IPS-18c (cell line): ENCODE measurements around the gene PNPLA8.
"Not testable (repeated sequence)": the region's sequence is repeated elsewhere in the genome, so short reads cannot be mapped to it uniquely, and the experiment has no call there.

ENCODE experiments used
- H3K4me3 ChIP-seq: 2 replicates; pipeline ENCODE4 v1.7.0; 2013; ENCODE audit warnings: low read depth, mild to moderate bottlenecking, low read length, moderate library complexity; ENCODE audit not compliant: insufficient read depth
- H3K9me3 ChIP-seq: one replicate; pipeline ENCODE4 v1.6.1; 2013; ENCODE audit warnings: mild to moderate bottlenecking, low read length, moderate library complexity; ENCODE audit not compliant: control insufficient read depth, insufficient read depth

PNPLA8 gene, protein sequence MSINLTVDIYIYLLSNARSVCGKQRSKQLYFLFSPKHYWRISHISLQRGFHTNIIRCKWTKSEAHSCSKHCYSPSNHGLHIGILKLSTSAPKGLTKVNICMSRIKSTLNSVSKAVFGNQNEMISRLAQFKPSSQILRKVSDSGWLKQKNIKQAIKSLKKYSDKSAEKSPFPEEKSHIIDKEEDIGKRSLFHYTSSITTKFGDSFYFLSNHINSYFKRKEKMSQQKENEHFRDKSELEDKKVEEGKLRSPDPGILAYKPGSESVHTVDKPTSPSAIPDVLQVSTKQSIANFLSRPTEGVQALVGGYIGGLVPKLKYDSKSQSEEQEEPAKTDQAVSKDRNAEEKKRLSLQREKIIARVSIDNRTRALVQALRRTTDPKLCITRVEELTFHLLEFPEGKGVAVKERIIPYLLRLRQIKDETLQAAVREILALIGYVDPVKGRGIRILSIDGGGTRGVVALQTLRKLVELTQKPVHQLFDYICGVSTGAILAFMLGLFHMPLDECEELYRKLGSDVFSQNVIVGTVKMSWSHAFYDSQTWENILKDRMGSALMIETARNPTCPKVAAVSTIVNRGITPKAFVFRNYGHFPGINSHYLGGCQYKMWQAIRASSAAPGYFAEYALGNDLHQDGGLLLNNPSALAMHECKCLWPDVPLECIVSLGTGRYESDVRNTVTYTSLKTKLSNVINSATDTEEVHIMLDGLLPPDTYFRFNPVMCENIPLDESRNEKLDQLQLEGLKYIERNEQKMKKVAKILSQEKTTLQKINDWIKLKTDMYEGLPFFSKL

DNA sequence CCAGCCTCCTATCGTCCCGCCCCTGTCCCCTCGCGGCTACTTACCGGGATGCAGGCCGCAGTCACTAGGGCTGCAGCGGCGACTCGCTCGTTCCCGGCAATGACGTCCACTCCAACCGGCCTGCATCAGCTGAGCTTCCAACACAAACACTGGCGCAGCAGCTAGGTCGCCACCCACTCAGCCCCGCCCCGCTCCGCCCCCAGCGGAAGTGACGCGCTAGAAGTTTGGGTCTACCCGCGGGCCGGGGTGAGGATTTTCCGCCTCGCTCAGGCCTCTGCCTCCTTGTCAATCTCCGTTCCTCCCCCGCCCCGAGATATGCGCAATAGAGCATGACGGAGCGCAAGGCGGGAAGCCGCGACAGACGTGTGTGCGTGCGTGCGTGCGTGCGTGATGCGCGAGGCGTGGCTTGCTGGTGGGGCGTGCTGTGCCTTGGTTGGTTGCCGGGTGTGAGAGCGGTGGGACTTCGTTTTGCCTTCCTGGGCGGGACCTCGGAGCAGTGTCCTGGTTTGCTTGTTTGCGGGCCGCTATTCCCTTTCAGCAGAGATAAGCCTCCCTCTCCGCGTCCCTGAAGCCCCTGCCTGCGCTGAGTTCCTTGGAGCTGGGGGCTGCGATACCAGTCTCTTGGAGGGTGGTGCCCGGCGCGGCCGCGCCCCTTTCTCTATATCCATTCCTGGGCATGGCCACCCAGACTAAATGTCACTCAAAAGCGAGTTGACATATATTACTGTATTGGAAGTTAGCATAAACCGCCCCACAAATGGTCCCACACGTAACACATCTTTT lies at the start of gene PNPLA8:
Gene PNPLA8 (minus strand): TSS at position 151 of the 783 bp plus-strand sequence. CDS start 10,644 bp downstream, outside the sequence.
- Histone ChIP-seq H3K4me3 (peak within 1 kb of the TSS; percentile 94), H3K9me3 (no peaks in the 10 kb centered on the region)

GRCh38 chr7:108575156-108575555 lies 49.2 kb upstream of the PNPLA8 start:
- H3K9me3 ChIP-seq, result peaks cover 7% of the 10 kb centered on the region
- H3K4me3 ChIP-seq, result no peak overlapping the region

- Histone ChIP-seq H3K9me3 (no peaks in the 10 kb centered on the region), H3K4me3 (no peak overlapping the region)
Observed at GRCh38 chr7:108572480-108572879, 46.5 kb upstream of the PNPLA8 start.

DNA sequence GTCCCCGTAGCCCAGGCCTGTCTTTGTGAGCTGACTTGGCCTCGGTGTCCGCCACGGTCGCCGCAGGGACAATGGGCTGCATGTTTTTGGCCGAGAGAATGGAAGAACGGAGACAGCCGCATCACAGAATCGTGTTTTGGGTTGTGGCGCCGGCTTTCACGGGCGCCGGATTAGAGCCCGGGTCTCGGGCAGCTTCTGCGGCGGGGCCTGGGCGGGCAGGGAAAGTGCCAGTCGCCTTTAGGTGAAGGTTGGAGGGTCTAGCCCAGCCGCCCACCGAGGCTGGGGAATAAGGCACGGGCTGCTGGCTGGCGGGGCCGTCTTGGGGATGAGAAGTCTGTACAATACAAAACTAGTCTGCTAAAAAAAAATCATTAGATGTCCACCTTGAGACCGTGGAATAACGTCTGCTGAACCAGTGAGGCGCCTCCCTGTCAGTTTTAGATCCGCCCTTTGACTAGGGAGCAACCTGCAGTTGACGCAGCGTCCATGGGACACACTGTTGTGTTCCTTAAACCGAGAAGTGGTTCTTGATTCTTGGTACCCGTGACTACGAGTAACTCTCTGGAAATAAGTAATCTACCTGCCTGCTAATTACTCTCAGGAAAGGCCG lies 44.3 kb upstream of the PNPLA8 start:
- H3K9me3 ChIP-seq, result no peaks in the 10 kb centered on the region
- H3K4me3 ChIP-seq, result peak overlapping the region; percentile 86

DNA sequence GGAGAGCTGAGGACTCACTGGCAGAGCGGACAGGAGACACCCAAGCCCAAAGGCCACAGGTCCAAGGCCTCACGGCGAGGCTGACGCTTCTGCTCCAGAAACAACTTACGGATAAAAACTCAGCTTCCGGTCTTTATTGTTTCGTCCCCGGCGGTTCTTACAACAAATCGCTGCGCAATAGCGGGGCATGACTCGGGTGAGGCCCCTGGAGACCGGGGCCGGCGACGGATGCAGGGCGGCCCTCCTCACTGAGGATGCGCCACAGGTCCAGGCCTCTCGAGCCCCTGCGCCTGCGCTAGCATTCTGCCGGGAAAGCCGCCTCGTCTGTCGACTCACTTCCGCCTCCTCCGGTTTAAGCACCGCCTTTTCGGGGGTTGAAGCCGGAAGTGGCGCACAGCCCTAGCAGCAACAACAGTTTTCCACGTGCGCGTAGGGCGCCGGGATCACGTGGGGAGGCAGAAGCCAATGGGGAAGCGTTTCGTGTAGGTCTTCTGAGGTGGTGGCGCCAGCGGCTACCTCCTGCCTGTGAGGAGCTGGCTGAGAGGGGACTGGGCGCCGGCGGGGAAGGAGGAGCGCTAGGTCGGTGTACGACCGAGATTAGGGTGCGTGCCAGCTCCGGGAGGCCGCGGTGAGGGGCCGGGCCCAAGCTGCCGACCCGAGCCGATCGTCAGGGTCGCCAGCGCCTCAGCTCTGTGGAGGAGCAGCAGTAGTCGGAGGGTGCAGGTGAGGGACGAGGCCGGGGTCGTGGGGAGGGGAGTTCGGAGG lies 43.6 kb upstream of the PNPLA8 start, which contains the start of the genes DNAJB9 and THAP5:
Gene DNAJB9 (plus strand): TSS at position 494 of the 765 bp plus-strand sequence. CDS start 1,853 bp downstream, outside the sequence.
Gene THAP5 (minus strand): TSS at position 326 of the 765 bp plus-strand sequence. CDS start 137 bp downstream, at position 189.
- Histone ChIP-seq H3K4me3 (peak within 1 kb of the TSS; percentile 86), H3K9me3 (no peaks in the 10 kb centered on the region)

GRCh38 chr7:108568801-108569380 lies 43.0 kb upstream of the PNPLA8 start:
- Histone ChIP-seq H3K9me3 (no peaks in the 10 kb centered on the region), H3K4me3 (peak overlapping the region; percentile 54)

DNA sequence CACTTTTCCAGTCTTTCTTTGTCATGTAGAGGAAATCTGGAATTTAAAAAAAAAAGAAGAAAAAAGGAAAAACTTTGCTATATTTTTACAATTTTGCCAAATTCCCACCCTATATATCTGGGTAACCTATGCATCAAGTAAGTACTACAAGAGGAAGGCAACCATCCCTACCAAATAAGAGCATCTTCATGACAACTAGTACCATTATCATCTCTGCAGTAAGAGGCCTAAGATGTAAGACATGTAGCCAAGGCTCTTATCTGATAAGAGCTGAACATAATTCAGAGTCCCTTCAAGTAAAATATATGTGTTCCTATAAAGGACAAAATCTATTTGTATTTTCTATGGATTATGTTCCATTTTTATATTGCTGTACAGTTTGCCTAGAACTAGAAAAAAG lies 40.1 kb upstream of the PNPLA8 start:
- Histone ChIP-seq H3K9me3 (no peaks in the 10 kb centered on the region), H3K4me3 (no peak overlapping the region)

- no peak overlapping the region for H3K4me3 ChIP-seq
- H3K9me3 ChIP-seq, result peaks cover 6% of the 10 kb centered on the region
Observed at GRCh38 chr7:108561047-108561619, 35.2 kb upstream of the PNPLA8 start.

GRCh38 chr7:108559253-108559652 lies 33.3 kb upstream of the PNPLA8 start:
- Histone ChIP-seq H3K9me3 (peaks cover 11% of the 10 kb centered on the region), H3K4me3 (no peak overlapping the region)

DNA sequence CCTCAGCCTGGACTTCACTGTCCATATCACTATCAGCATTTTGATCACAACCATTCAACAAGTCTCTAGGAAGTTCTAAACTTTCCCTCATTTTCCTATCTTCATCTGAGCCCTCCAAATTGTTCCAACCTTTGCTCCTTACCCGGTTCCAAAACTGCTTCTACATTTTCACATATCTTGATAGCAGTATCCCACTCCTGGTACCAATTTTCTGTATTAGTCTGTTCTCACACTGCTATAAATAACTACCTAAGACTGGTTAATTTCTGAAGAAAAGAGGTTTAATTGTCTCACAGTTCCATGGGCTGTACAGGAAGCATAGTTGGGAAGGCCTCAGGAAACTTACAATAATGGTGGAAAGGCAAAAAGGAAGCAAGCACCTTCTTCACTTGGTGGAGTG lies 31.7 kb upstream of the PNPLA8 start:
- peaks cover 11% of the 10 kb centered on the region for H3K9me3 ChIP-seq
- no peak overlapping the region for H3K4me3 ChIP-seq

- H3K9me3 ChIP-seq, result peaks cover 11% of the 10 kb centered on the region
- H3K4me3 ChIP-seq, result 0 out of 2 replicates have a peak overlapping the region, but pooled peaks have one; percentile 5
Observed at GRCh38 chr7:108557191-108557590, 31.3 kb upstream of the PNPLA8 start.

DNA sequence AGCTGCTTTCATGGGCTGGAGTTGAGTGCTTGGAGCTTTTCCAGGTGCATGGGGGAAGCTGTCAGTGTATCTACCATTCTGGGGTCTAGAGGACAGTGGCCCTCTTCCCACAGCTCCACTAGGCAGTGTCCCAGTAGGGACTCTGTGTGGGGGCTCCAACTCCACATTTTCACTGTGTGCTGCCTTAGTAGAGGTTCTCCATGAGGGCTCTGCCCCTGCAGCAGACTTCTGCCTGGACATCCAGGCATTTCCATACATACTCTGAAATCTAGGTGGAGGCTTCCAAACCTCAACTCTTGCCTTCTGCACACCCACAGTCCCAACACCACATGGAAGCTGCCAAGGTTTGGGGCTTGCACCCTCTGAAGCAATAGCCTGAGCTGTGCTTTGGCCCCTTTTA lies 30.7 kb upstream of the PNPLA8 start:
- H3K9me3 ChIP-seq, result peaks cover 11% of the 10 kb centered on the region
- 0 out of 2 replicates have a peak overlapping the region, but pooled peaks have one; percentile 5 for H3K4me3 ChIP-seq

DNA sequence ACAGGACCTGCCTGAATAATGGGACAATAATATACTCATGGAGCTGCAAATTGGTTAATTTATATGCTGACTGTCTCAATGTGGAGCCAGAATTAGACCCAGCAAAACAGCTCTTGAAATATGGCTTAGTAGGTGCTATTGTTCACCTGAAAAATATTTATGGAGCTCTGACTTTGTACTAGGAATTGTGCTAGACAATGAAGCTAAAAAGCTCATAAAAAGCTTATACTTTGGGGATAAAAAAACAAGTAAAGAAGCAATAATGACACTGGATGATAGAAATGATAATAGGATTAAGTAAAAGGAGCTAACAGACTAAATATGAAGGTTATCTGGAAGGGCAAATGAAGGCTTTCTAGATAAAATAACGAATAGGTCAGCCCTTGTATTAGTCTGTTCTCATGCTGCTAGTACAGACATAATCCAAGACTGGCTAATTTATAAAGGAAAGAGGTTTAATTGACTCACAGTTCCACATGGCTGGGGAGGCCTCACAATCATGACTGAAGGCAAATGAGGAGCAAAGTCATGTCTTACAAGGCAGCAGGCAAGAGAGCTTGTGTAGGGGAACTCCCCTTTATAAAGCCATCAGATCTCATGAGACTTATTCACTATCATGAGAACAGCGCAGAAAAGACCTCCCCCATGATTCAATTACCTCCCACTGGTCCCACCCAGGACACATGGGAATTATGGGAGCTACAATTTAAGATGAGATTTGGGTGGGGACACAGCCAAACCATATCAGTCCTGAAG lies 22.4 kb upstream of the PNPLA8 start:
- not testable (repeated sequence) for H3K4me3 ChIP-seq, H3K9me3 ChIP-seq

DNA sequence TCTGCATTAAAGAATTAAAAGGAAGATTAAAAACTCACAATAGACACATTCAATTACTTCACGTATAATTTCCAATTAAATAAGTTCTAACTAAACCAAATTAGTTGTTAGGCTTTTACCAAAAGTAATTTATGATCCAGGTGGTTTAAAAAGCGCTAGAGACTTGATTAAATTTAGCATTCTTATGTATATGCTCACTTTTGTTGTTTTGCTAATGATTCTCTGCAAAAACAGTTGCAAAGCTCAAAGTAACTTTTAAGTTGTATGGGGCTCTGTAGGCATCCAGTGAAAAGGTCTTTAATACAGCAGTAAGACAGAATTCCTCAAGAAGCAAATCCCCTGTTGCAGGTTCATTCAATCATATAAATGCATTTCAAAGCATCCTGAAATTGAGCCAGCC lies 15.5 kb upstream of the PNPLA8 start:
- no peaks in the 10 kb centered on the region for H3K9me3 ChIP-seq
- no peak overlapping the region for H3K4me3 ChIP-seq

- not testable (repeated sequence) for H3K4me3 ChIP-seq, H3K9me3 ChIP-seq
Observed at GRCh38 chr7:108538685-108539084, 12.8 kb upstream of the PNPLA8 start.
